LNCAP (cell line): ENCODE data around the gene CLEC10A.

Source experiments
- CTCF ChIP-seq: fragments of 450-650 bp; IDR thresholded peaks from 2 replicates; pipeline ENCODE4 v1.5.1; 2017; ENCODE audit warnings: mild to moderate bottlenecking

Gene CLEC10A

GRCh38 chr17:7119314-7119713 is 39.3 kb upstream of the CLEC10A start:
- no peak for TF ChIP-seq CTCF

DNA sequence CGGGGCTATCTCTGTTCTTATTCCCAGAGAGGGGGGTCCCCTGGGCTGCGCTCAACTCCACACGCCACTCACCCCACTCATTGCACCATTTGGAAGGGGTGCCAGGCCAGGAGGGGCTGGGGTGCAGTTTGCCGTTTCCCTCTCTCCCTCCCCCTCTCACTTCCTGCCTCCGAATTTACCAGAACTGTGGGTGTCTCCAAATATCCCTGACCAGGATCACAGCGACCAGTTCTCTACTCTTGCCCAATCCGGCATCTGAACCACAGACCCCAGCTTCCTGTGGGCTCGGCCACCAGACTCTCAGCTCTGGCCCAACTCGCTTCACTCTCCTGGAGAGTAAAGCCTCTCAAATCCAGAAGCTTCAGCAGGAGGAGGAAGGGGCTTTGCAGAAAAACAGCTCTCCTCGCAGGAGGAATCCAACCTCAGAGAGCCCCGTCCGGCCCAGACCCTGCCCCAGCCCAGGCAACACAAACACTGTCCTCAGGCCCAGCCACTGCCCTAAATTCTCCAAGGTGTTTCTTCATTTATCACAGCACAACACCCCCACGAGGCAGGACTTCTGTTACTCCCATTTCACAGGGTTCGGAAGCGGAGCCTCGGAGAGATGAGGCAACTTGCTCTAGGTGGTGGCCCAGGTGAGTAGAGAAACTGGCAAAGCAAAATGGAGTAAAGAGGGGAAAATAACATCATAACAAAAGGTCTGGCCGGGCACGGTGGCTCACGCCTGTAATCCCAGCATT is 35.0 kb upstream of the CLEC10A start:
- TF ChIP-seq CTCF, result no peak

GRCh38 chr17:7114241-7114874 is 34.3 kb upstream of the CLEC10A start, which contains the start of gene ASGR2:
ASGR2 (minus strand) TSS chr17:7114822; CDS start chr17:7114240, 582 bp downstream.
- TF ChIP-seq CTCF, result no peak

- TF ChIP-seq CTCF, result no peak
These were observed 33.4 kb upstream of the CLEC10A start for GRCh38 chr17:7113273-7114071.

DNA sequence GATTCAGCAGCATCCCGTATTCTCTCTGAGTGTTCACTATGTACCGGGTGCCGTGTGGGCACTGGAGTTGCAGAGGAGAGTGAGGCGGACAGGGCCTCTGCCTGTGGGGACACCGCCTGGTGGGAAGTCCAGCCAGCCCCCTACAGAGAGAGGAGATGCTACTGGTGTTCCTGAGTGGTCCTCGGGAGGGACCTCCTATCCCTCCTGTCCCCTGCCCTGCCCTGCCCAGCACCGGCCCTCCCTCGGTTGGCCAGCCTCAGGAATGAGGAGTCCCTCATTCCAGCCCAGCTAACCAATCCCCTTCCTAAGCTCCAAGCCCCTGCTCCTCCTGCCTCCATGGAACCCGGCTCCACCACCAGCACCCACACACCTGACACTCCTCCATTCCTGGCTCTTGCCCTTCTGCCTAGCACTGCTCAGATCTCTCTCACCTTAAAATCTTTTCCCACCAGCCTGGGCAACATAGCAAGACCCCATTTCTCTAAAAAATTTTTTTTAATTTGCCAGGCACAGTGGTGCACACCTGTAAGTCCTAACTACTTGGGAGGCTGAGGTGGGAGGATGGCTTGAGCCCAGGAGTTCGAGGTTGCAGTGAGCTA is 32.6 kb upstream of the CLEC10A start:
- no peak for TF ChIP-seq CTCF

- no peak for TF ChIP-seq CTCF
These were observed 31.9 kb upstream of the CLEC10A start for GRCh38 chr17:7111784-7112509.
